Lung (tissue), 12 donors: ENCODE data around the gene COX10. TPM values are rescaled to one million over a fixed set of nuclear protein-coding genes. Genes with fewer than 3 reads are reported as not detected.

Source experiments
- ATAC-seq: fragments of 200-7000 bp; cut with Tn5 transposase; one replicate; pipeline ENCODE4 v1.9.1; 2020; ENCODE audit warnings: moderate number of reproducible peaks; ENCODE audit not compliant: insufficient read depth, low FRiP score
- DNase-seq, 3 donors: peaks; one replicate each; pipeline ENCODE4 v3.0.0-alpha.2; 2013 to 2017
- H3K27ac ChIP-seq, 2 donors: one replicate each; pipeline ENCODE4 v1.5.1; 2013; ENCODE audit warnings: mild to moderate bottlenecking in 2 of 2, moderate library complexity in 2 of 2, control low read depth in 1 of 2, inconsistent platforms in 1 of 2, low read depth in 1 of 2, low read length in 1 of 2
- H3K27me3 ChIP-seq, 3 donors: one replicate each; pipeline ENCODE4 v1.5.1; 2013; ENCODE audit warnings: low read length in 2 of 3; ENCODE audit not compliant: control insufficient read depth in 3 of 3, insufficient read depth in 3 of 3
- H3K36me3 ChIP-seq, 4 donors: one replicate each; pipeline ENCODE4 v1.5.1; 2013; ENCODE audit warnings: low read length in 4 of 4, mild to moderate bottlenecking in 1 of 4, moderate library complexity in 1 of 4; ENCODE audit not compliant: control insufficient read depth in 4 of 4, insufficient read depth in 4 of 4
- H3K4me1 ChIP-seq, 5 donors: one replicate each; pipeline ENCODE4 v1.5.1; 2013; ENCODE audit warnings: low read length in 5 of 5, mild to moderate bottlenecking in 2 of 5, moderate library complexity in 1 of 5; ENCODE audit not compliant: control insufficient read depth in 5 of 5, insufficient read depth in 5 of 5
- H3K4me3 ChIP-seq: one replicate; pipeline ENCODE4 v1.5.1; 2013; ENCODE audit warnings: mild to moderate bottlenecking, control low read depth, moderate library complexity
- H3K9ac ChIP-seq, 2 donors: one replicate each; pipeline ENCODE4 v1.5.1; 2013; ENCODE audit warnings: low read length in 2 of 2, control low read depth in 1 of 2; ENCODE audit not compliant: insufficient read depth in 1 of 2
- H3K9me3 ChIP-seq, 4 donors: one replicate each; pipeline ENCODE4 v1.5.1; 2013; ENCODE audit warnings: low read length in 3 of 4, mild to moderate bottlenecking in 1 of 4, moderate library complexity in 1 of 4; ENCODE audit not compliant: control insufficient read depth in 4 of 4, insufficient read depth in 3 of 4
- CTCF ChIP-seq: IDR thresholded peaks from 2 replicates; pipeline ENCODE4 v1.5.1; 2012; ENCODE audit warnings: mild to moderate bottlenecking; ENCODE audit errors: control extremely low read depth, extremely low read depth
- WGBS, 2 donors: extraction: QIAGEN DNeasy Blood & Tissue Kit; methylation state at CpG; one replicate each; pipeline ENCODE4 v1.1.7; 2013; 5-methylcytosine and 5-hydroxymethylcytosine counted together
- polyA plus RNA-seq, 2 donors: library from polyadenylated mRNA; stranded (reverse); fragments of 200-250 nt; gene quantifications; one replicate each; pipeline ENCODE4 v1.2.1, GENCODE V29; 2013
- total RNA-seq, 2 donors: library from RNA; depleted of rRNA in 1 of 2; stranded (reverse); fragments of >200 nt in 1 of 2; gene quantifications; one replicate each; pipeline ENCODE4 v1.2.1, GENCODE V29; 2014 to 2021
- donor health status: control.
- donor health status: control.
- donor health status: Bipolar disorder and iron deficiency.
- donor health status: healthy.
- donor health status: DM: yes; HTN: yes; CAD: no.

Gene COX10
- total and polyA plus RNA-seq, 4 donors = 6.4 to 17.9 (median 12.4) TPM

GRCh38 chr17:14200354-14200753 is 131.1 kb downstream of the COX10 start:
- no peak for TF ChIP-seq CTCF
- H3K27me3 ChIP-seq = no peaks in the 10 kb centered on the region
- no peak overlapping the region for H3K4me3 ChIP-seq
- DNase-seq (no peak), ATAC-seq (no peak)
- no peak overlapping the region for H3K27ac ChIP-seq
- H3K9me3 ChIP-seq = no peaks in the 10 kb centered on the region
- H3K9ac ChIP-seq = no peak overlapping the region
- peaks cover 7 to 29% (median 11%) of the 10 kb centered on the region in 5 donors for H3K4me1 ChIP-seq
- 85 to 86% methylated on average over 4 of the region's 4 CpGs for WGBS, 2 donors
- H3K36me3 ChIP-seq = no peaks in the 10 kb centered on the region

GRCh38 chr17:14201021-14201987 is 132.0 kb downstream of the COX10 start:
- Histone ChIP-seq H3K27ac (no peak overlapping the region), H3K9me3 (no peaks in the 10 kb centered on the region), H3K9ac (no peak overlapping the region), H3K36me3 (peaks cover 0 to 3% (median 0%) of the 10 kb centered on the region in 4 donors), H3K4me3 (no peak overlapping the region), H3K27me3 (no peaks in the 10 kb centered on the region), H3K4me1 (peaks cover 6 to 29% (median 11%) of the 10 kb centered on the region in 5 donors)
- peak; percentile 30 to 78 (median 64) for DNase-seq
- peak; percentile 15 for ATAC-seq
- no peak for TF ChIP-seq CTCF
- 30 to 38% methylated on average over 10 of the region's 10 CpGs for WGBS, 2 donors

- Histone ChIP-seq H3K9me3 (no peaks in the 10 kb centered on the region), H3K27me3 (no peaks in the 10 kb centered on the region), H3K9ac (no peak overlapping the region), H3K36me3 (peaks cover 0 to 8% (median 0%) of the 10 kb centered on the region in 4 donors), H3K4me1 (peaks cover 4 to 29% (median 11%) of the 10 kb centered on the region in 5 donors), H3K4me3 (no peak overlapping the region), H3K27ac (no peak overlapping the region)
- 75 to 94% methylated on average over 4 of the region's 4 CpGs for WGBS, 2 donors
- no peak for TF ChIP-seq CTCF
- no peak for DNase-seq
- ATAC-seq = no peak
Measured at GRCh38 chr17:14201988-14202380, 132.7 kb downstream of the COX10 start.
